Measurements from ENCODE around the gene GOSR2. TPM values are rescaled to one million over a fixed set of nuclear protein-coding genes. Genes with fewer than 3 reads are reported as not detected.

Gene GOSR2
- total RNA-seq, 1 experiment from 2014 or later: 48.4 TPM

DNA sequence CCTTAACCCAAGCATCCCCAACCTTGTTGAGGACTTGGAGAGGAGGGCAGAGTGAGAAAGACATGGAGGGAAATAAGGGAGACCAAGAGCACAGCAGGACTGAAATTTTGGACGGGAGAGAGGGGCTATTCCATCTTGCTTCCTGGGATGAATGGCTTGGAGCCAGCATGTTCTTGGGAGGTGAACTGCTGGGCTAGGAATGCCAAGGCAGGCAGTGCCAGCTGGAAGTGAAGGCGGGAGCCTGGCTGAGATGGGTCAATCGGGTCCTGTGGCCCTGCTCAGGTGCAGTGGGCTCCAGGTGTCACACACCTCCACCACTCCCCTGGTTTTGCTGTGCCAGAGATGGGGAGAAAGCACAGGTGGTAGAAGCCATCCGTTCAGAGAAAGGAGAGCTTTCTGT lies 46.0 kb upstream of the GOSR2 start:
- H3K4me3 ChIP-seq (ENCODE audit: low read length): no peak overlapping the region
- no peaks in the 10 kb centered on the region for H4K20me1 ChIP-seq (ENCODE audit: low read length)
- no peaks in the 10 kb centered on the region for H3F3A ChIP-seq (ENCODE audit: low read length, unreplicated experiment)
- H3K4me2 ChIP-seq (ENCODE audit: low read length): no peak overlapping the region
- no peak overlapping the region for H3K27ac ChIP-seq (ENCODE audit: low read length)
- ChIA-PET CTCF (interaction anchor here (0.5 kb wide), 1 partner anchor 26 kb away, joined by 3 read pairs; the partner anchor contains the start of gene WNT9B), POLR2A (ENCODE audit: unreplicated experiment) (no interaction called here)
- no TSS peak for BruUV-seq (replicated peaks)
- no peak for TF ChIP-seq EZH2 (IDR thresholded peaks at IDR 0.05; ENCODE audit: low read length, unreplicated experiment)
- TF ChIP-seq CTCF (conservative IDR thresholded peaks at IDR 0.05; ENCODE audit: low read depth, low read length): no peak
- no peak for TF ChIP-seq EZH2phosphoT487 (IDR thresholded peaks at IDR 0.05; ENCODE audit: borderline replicate concordance, low read length)
- no peak for DNase-seq
- H2AFZ ChIP-seq (ENCODE audit: low read length): no peak overlapping the region
- no peaks in the 10 kb centered on the region for H3K27me3 ChIP-seq (ENCODE audit: low read length)
- intact Hi-C loops (cut with micrococcal nuclease): no loop called here
- no peaks in the 10 kb centered on the region for H3K36me3 ChIP-seq (ENCODE audit: low read depth, low read length)
- H3K79me2 ChIP-seq (ENCODE audit: low read length): no peaks in the 10 kb centered on the region
- ATAC-seq: no peak
- H3K9ac ChIP-seq (ENCODE audit: low read length): no peak overlapping the region
- H3K9me3 ChIP-seq (ENCODE audit: low read length): no peaks in the 10 kb centered on the region
- H3K9me2 ChIP-seq (replicated peaks; ENCODE audit: low read length): no peaks in the 10 kb centered on the region
- no peaks in the 10 kb centered on the region for H3K4me1 ChIP-seq (ENCODE audit: insufficient read depth, low read length)

DNA sequence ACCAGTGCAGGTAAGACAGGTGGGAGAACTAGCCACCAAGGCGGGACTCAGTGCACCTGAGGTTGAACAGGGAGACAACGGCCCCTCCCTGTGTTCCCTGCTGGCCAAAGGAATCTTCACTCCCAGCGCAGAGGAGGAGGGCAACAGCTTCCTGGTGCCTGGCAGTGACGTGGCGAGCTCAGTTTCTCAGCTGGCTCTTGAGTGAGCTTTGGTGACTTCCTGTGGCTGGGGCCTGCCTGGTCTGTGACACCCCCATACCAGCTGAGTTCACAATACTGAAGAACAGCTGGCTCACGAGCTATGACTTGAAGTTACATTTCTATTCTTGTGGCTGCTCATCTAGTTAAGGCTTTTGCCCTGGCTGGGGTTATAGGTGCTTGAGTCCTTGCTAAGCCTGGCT lies 45.5 kb upstream of the GOSR2 start:
- Histone ChIP-seq H3K4me1 (ENCODE audit: insufficient read depth, low read length) (no peaks in the 10 kb centered on the region), H3K79me2 (ENCODE audit: low read length) (no peaks in the 10 kb centered on the region), H3K4me2 (ENCODE audit: low read length) (no peak overlapping the region), H3K4me3 (ENCODE audit: low read length) (no peak overlapping the region), H4K20me1 (ENCODE audit: low read length) (no peaks in the 10 kb centered on the region), H3K27ac (ENCODE audit: low read length) (no peak overlapping the region), H3K27me3 (ENCODE audit: low read length) (no peaks in the 10 kb centered on the region), H3F3A (ENCODE audit: low read length, unreplicated experiment) (no peaks in the 10 kb centered on the region), H2AFZ (ENCODE audit: low read length) (no peak overlapping the region), H3K9ac (ENCODE audit: low read length) (no peak overlapping the region), H3K9me2 (replicated peaks; ENCODE audit: low read length) (no peaks in the 10 kb centered on the region), H3K9me3 (ENCODE audit: low read length) (no peaks in the 10 kb centered on the region), H3K36me3 (ENCODE audit: low read depth, low read length) (no peaks in the 10 kb centered on the region)
- intact Hi-C loops (cut with micrococcal nuclease): no loop called here
- no peak for ATAC-seq
- DNase-seq: no peak
- BruUV-seq (replicated peaks): no TSS peak
- TF ChIP-seq CTCF (conservative IDR thresholded peaks at IDR 0.05; ENCODE audit: low read depth, low read length): no peak
- no peak for TF ChIP-seq EZH2 (IDR thresholded peaks at IDR 0.05; ENCODE audit: low read length, unreplicated experiment)
- no peak for TF ChIP-seq EZH2phosphoT487 (IDR thresholded peaks at IDR 0.05; ENCODE audit: borderline replicate concordance, low read length)
- ChIA-PET CTCF (no interaction called here), POLR2A (ENCODE audit: unreplicated experiment) (no interaction called here)

- Histone ChIP-seq H3K27me3 (ENCODE audit: low read length) (no peaks in the 10 kb centered on the region), H3F3A (ENCODE audit: low read length, unreplicated experiment) (no peaks in the 10 kb centered on the region), H3K79me2 (ENCODE audit: low read length) (no peaks in the 10 kb centered on the region), H3K9me2 (replicated peaks; ENCODE audit: low read length) (no peaks in the 10 kb centered on the region), H3K27ac (ENCODE audit: low read length) (no peak overlapping the region), H4K20me1 (ENCODE audit: low read length) (no peaks in the 10 kb centered on the region), H2AFZ (ENCODE audit: low read length) (no peak overlapping the region), H3K36me3 (ENCODE audit: low read depth, low read length) (no peaks in the 10 kb centered on the region), H3K9ac (ENCODE audit: low read length) (no peak overlapping the region), H3K4me3 (ENCODE audit: low read length) (no peak overlapping the region), H3K4me2 (ENCODE audit: low read length) (no peak overlapping the region), H3K4me1 (ENCODE audit: insufficient read depth, low read length) (no peaks in the 10 kb centered on the region), H3K9me3 (ENCODE audit: low read length) (no peaks in the 10 kb centered on the region)
- ChIA-PET CTCF (no interaction called here), POLR2A (ENCODE audit: unreplicated experiment) (no interaction called here)
- no peak for TF ChIP-seq EZH2phosphoT487 (IDR thresholded peaks at IDR 0.05; ENCODE audit: borderline replicate concordance, low read length)
- TF ChIP-seq CTCF (conservative IDR thresholded peaks at IDR 0.05; ENCODE audit: low read depth, low read length): no peak
- no peak for TF ChIP-seq EZH2 (IDR thresholded peaks at IDR 0.05; ENCODE audit: low read length, unreplicated experiment)
- ATAC-seq (no peak), DNase-seq (no peak)
- BruUV-seq (replicated peaks): no TSS peak
- intact Hi-C loops (cut with micrococcal nuclease): no loop called here
Observed at GRCh38 chr17:46878055-46878454, 44.9 kb upstream of the GOSR2 start.

All from PC-3 (cell line).